ENCODE results near the gene ZNF554.
"Not testable (repeated sequence)": the region's sequence is repeated elsewhere in the genome, so short reads cannot be mapped to it uniquely, and the experiment has no call there.

Gene ZNF554

GRCh38 chr19:2837430-2837829, 17.8 kb downstream of the ZNF554 start:
- no peak for DNase-seq

- DNase-seq, result peak; percentile 16
These were observed 21.4 kb downstream of the ZNF554 start, which contains the start of gene ZNF555 for GRCh38 chr19:2840794-2841791. TSS of gene ZNF555 (plus strand) at chr19:2841475. CDS start at chr19:2841573, 98 bp downstream.

GRCh38 chr19:2841855-2842574, 22.3 kb downstream of the ZNF554 start:
- no peak for DNase-seq

GRCh38 chr19:2845107-2845506, 25.4 kb downstream of the ZNF554 start:
- no peak for DNase-seq

GRCh38 chr19:2846180-2846894, 26.7 kb downstream of the ZNF554 start:
- no peak for DNase-seq

GRCh38 chr19:2847507-2847906, 27.8 kb downstream of the ZNF554 start:
- DNase-seq, result no peak

GRCh38 chr19:2848616-2849015, 28.9 kb downstream of the ZNF554 start:
- no peak for DNase-seq

- DNase-seq, result no peak
These were observed 30.7 kb downstream of the ZNF554 start for GRCh38 chr19:2850256-2850925.

GRCh38 chr19:2852598-2852997, 32.9 kb downstream of the ZNF554 start:
- no peak for DNase-seq

GRCh38 chr19:2853015-2853606, 33.4 kb downstream of the ZNF554 start:
- DNase-seq, result no peak

- DNase-seq, result no peak
These were observed 35.2 kb downstream of the ZNF554 start for GRCh38 chr19:2854849-2855248.

- no peak for DNase-seq
These were observed 36.9 kb downstream of the ZNF554 start for GRCh38 chr19:2856457-2857050.

- DNase-seq, result no peak
These were observed 39.2 kb downstream of the ZNF554 start for GRCh38 chr19:2858864-2859263.

GRCh38 chr19:2863816-2864215, 44.1 kb downstream of the ZNF554 start:
- DNase-seq, result no peak

GRCh38 chr19:2865334-2866100, 45.8 kb downstream of the ZNF554 start:
- DNase-seq, result no peak

GRCh38 chr19:2866495-2867024, 46.9 kb downstream of the ZNF554 start:
- no peak for DNase-seq

GRCh38 chr19:2867025-2867991, 47.6 kb downstream of the ZNF554 start, which contains the start of gene ZNF556:
TSS of gene ZNF556 (plus strand) at chr19:2867335. CDS start at chr19:2867422, 87 bp downstream.
- no peak for DNase-seq

- no peak for DNase-seq
These were observed 50.0 kb downstream of the ZNF554 start for GRCh38 chr19:2869618-2870017.

GRCh38 chr19:2872175-2872574, 52.5 kb downstream of the ZNF554 start:
- not testable (repeated sequence) for DNase-seq
